GM12801 (cell line): ENCODE data around the gene DHRSX.

Source experiments
- TF ChIP-seq, protein P1 (sequence below): IDR thresholded peaks from one replicate; pipeline ENCODE4 v1.5.1; 2011; ENCODE audit warnings: control low read depth; ENCODE audit not compliant: insufficient read length; ENCODE audit errors: extremely low read depth

The DHRSX gene

GRCh38 chrX:2301901-2302300 is 198.9 kb downstream of the DHRSX start:
- TF ChIP-seq, protein P1, sequence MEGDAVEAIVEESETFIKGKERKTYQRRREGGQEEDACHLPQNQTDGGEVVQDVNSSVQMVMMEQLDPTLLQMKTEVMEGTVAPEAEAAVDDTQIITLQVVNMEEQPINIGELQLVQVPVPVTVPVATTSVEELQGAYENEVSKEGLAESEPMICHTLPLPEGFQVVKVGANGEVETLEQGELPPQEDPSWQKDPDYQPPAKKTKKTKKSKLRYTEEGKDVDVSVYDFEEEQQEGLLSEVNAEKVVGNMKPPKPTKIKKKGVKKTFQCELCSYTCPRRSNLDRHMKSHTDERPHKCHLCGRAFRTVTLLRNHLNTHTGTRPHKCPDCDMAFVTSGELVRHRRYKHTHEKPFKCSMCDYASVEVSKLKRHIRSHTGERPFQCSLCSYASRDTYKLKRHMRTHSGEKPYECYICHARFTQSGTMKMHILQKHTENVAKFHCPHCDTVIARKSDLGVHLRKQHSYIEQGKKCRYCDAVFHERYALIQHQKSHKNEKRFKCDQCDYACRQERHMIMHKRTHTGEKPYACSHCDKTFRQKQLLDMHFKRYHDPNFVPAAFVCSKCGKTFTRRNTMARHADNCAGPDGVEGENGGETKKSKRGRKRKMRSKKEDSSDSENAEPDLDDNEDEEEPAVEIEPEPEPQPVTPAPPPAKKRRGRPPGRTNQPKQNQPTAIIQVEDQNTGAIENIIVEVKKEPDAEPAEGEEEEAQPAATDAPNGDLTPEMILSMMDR = no peak

GRCh38 chrX:2299871-2300270 is 200.9 kb downstream of the DHRSX start:
- TF ChIP-seq, protein P1 = no peak

DNA sequence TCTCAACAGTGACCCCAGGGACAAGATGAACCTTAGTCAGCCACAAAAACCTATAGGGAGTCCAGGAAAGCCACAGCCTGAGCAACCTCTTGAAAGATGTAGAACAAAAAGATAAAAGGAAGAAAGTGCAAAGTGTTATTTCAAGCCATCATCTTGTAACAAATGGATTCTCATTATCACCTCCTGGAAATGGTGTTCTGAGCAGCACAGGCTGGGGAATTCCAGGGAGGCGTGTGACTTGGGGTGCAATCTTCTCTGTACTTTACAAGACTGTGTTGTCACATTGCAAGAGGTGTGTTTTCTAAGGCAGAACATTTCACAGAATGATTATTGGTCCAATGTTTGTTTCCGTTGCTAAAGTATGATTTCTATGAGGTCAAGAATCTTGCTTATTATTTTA is 214.0 kb downstream of the DHRSX start:
- TF ChIP-seq, protein P1 = no peak

GRCh38 chrX:2284601-2285000 is 216.2 kb downstream of the DHRSX start:
- TF ChIP-seq, protein P1 = no peak

- TF ChIP-seq, protein P1 = no peak
Measured at GRCh38 chrX:2284133-2284532, 216.6 kb downstream of the DHRSX start.

- TF ChIP-seq, protein P1 = no peak
Measured at GRCh38 chrX:2283111-2283859, 217.5 kb downstream of the DHRSX start.

- TF ChIP-seq, protein P1 = no peak
Measured at GRCh38 chrX:2282490-2283090, 218.2 kb downstream of the DHRSX start.
